MM.1S (cell line): ENCODE measurements around the gene ZNF804A.

Experiments
- DNase-seq: peaks from one replicate; pipeline ENCODE4 v3.0.0-alpha.2; 2015
- H2AFZ ChIP-seq: fragments of 300-600 bp; sonication (generic); 2 replicates; pipeline ENCODE4 v1.6.0; 2016; ENCODE audit warnings: antibody characterized with exemption, low read length
- H3F3A ChIP-seq: fragments of 300-600 bp; sonication (generic); 2 replicates; pipeline ENCODE4 v1.6.1; 2016; ENCODE audit warnings: mild to moderate bottlenecking, antibody characterized with exemption, low read length, moderate library complexity, mixed read lengths; ENCODE audit not compliant: insufficient read depth
- H3K27ac ChIP-seq: fragments of 300-600 bp; sonication (generic); 2 replicates; pipeline ENCODE4 v1.5.1; 2016; ENCODE audit warnings: mild to moderate bottlenecking, low read length
- H3K27me3 ChIP-seq: fragments of 300-600 bp; sonication (generic); replicated peaks from 2 replicates; pipeline ENCODE4 v1.6.0; 2016; ENCODE audit warnings: low read length; ENCODE audit not compliant: insufficient read depth
- H3K36me3 ChIP-seq: fragments of 300-600 bp; sonication (generic); replicated peaks from 2 replicates; pipeline ENCODE4 v1.6.1; 2016; ENCODE audit warnings: mild to moderate bottlenecking, low read length, mixed read lengths; ENCODE audit not compliant: insufficient read depth
- H3K4me1 ChIP-seq: fragments of 300-600 bp; sonication (generic); 2 replicates; pipeline ENCODE4 v1.6.1; 2016; ENCODE audit warnings: low read length, mixed read lengths
- H3K4me2 ChIP-seq: fragments of 300-600 bp; sonication (generic); 2 replicates; pipeline ENCODE4 v1.6.0; 2016; ENCODE audit warnings: low read depth, low read length
- H3K4me3 ChIP-seq: fragments of 300-600 bp; sonication (generic); 2 replicates; pipeline ENCODE4 v1.5.1; 2016; ENCODE audit warnings: low read length, mixed read lengths
- H3K79me2 ChIP-seq: fragments of 300-600 bp; sonication (generic); 2 replicates; pipeline ENCODE4 v1.6.1; 2016; ENCODE audit warnings: mixed run types, low read length, mixed read lengths
- H3K9ac ChIP-seq: fragments of 300-600 bp; sonication (generic); 2 replicates; pipeline ENCODE4 v1.6.1; 2016; ENCODE audit warnings: low read length, mixed read lengths
- H3K9me2 ChIP-seq: fragments of 300-600 bp; sonication (generic); replicated peaks from 2 replicates; pipeline ENCODE4 v1.6.1; 2016; ENCODE audit warnings: mild to moderate bottlenecking, low read length, mixed read lengths; ENCODE audit not compliant: insufficient read depth
- H3K9me3 ChIP-seq: fragments of 300-600 bp; sonication (generic); replicated peaks from 2 replicates; pipeline ENCODE4 v1.6.1; 2016; ENCODE audit warnings: mild to moderate bottlenecking, low read length, mixed read lengths; ENCODE audit not compliant: insufficient read depth
- H4K20me1 ChIP-seq: fragments of 300-600 bp; sonication (generic); 2 replicates; pipeline ENCODE4 v1.6.1; 2016; ENCODE audit warnings: mild to moderate bottlenecking, low read length, moderate library complexity, mixed read lengths; ENCODE audit not compliant: insufficient read depth
- EZH2 ChIP-seq: fragments of 300-600 bp; sonication (generic); optimal IDR thresholded peaks from 2 replicates; pipeline ENCODE3; 2017; ENCODE audit warnings: low read depth, mild to moderate bottlenecking, antibody characterized with exemption, low read length, mixed read lengths
- EZH2phosphoT487 ChIP-seq: fragments of 300-600 bp; sonication (generic); IDR thresholded peaks from 2 replicates; pipeline ENCODE4 v1.6.1; 2018; ENCODE audit warnings: antibody characterized with exemption, low read length
- TF ChIP-seq, protein P1 (sequence below): fragments of 300-600 bp; sonication (generic); IDR thresholded peaks from 2 replicates; pipeline ENCODE4 v1.5.1; 2016; ENCODE audit warnings: antibody characterized with exemption, low read length, mixed read lengths

ZNF804A gene

DNA sequence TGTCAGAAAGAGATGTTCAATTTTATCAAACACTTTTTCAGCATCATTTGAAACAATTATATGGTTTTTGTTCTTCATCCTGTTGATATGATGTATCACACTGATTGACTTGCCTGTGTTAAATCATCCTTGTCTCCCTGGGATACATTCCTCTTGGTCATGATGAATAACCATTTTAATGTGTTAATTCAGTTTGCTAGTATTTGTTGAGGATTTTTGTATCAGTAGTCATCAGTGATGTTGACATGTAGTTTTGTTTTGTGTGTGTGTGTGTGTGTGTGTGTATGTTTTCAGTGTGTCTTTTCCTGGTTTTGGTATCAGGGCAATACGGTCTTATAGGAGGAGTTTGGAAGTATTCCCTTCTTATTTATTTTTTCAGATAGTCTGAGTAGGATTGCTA, 325.4 kb downstream of the ZNF804A start:
- Histone ChIP-seq H3K27me3 (no peaks in the 10 kb centered on the region), H2AFZ (no peak overlapping the region), H3K36me3 (no peaks in the 10 kb centered on the region), H3K27ac (no peak overlapping the region), H3K4me1 (no peaks in the 10 kb centered on the region), H3K9me2 (no peaks in the 10 kb centered on the region), H4K20me1 (no peaks in the 10 kb centered on the region), H3K9me3 (no peaks in the 10 kb centered on the region), H3K9ac (no peak overlapping the region), H3K4me2 (no peak overlapping the region), H3F3A (no peaks in the 10 kb centered on the region), H3K79me2 (no peaks in the 10 kb centered on the region), H3K4me3 (no peak overlapping the region)
- TF ChIP-seq, protein P1, sequence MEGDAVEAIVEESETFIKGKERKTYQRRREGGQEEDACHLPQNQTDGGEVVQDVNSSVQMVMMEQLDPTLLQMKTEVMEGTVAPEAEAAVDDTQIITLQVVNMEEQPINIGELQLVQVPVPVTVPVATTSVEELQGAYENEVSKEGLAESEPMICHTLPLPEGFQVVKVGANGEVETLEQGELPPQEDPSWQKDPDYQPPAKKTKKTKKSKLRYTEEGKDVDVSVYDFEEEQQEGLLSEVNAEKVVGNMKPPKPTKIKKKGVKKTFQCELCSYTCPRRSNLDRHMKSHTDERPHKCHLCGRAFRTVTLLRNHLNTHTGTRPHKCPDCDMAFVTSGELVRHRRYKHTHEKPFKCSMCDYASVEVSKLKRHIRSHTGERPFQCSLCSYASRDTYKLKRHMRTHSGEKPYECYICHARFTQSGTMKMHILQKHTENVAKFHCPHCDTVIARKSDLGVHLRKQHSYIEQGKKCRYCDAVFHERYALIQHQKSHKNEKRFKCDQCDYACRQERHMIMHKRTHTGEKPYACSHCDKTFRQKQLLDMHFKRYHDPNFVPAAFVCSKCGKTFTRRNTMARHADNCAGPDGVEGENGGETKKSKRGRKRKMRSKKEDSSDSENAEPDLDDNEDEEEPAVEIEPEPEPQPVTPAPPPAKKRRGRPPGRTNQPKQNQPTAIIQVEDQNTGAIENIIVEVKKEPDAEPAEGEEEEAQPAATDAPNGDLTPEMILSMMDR: no peak
- TF ChIP-seq EZH2: no peak
- no peak for TF ChIP-seq EZH2phosphoT487
- no peak for DNase-seq

DNA sequence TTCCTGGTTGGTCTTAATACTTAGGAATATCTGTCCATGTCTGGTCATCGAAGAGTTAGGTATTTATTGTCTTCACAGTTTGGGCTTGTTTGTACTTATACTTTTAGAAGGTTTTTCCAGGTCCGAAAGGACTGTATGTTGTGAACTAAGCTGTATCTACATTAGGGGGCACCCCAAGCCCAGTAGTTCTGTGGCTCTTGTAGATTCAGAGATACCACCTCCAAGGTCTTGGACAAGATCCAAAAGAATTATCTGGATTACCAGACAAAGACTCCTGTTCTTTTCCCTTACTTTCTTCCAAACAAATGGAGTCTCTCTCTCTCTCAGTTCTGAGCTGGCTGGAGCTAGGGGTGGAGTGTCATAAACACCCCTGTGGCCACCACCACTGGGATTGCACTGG, 328.7 kb downstream of the ZNF804A start:
- TF ChIP-seq EZH2phosphoT487 (no peak), EZH2 (no peak)
- TF ChIP-seq, protein P1: no peak
- Histone ChIP-seq H3K79me2 (no peaks in the 10 kb centered on the region), H3F3A (no peaks in the 10 kb centered on the region), H3K36me3 (no peaks in the 10 kb centered on the region), H3K27me3 (no peaks in the 10 kb centered on the region), H4K20me1 (no peaks in the 10 kb centered on the region), H2AFZ (no peak overlapping the region), H3K9ac (no peak overlapping the region), H3K9me3 (no peaks in the 10 kb centered on the region), H3K4me1 (no peaks in the 10 kb centered on the region), H3K4me3 (no peak overlapping the region), H3K4me2 (no peak overlapping the region), H3K9me2 (no peaks in the 10 kb centered on the region), H3K27ac (no peak overlapping the region)
- DNase-seq: no peak

DNA sequence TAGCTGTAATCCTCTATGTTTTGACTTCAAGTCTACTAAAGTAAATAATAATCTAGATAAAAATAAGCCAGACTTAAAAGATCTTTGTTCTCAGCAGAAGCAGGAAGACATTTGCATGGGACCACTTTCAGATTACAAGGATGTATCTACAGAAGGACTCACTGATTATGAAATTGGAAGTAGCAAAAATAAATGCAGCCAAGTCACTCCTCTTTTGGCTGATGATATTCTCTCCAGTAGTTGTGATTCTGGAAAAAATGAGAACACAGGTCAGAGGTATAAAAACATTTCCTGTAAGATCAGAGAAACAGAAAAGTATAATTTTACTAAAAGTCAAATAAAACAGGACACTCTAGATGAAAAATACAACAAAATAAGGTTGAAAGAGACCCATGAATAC, 338.4 kb downstream of the ZNF804A start:
- H3K4me1 ChIP-seq: peaks cover 14% of the 10 kb centered on the region; the same call in 1 of the 2 replicates
- no peak overlapping the region for H3K9ac ChIP-seq
- no peak overlapping the region for H3K4me2 ChIP-seq
- no peaks in the 10 kb centered on the region for H4K20me1 ChIP-seq
- H3K36me3 ChIP-seq: no peaks in the 10 kb centered on the region
- no peaks in the 10 kb centered on the region for H3K27me3 ChIP-seq
- no peaks in the 10 kb centered on the region for H3K79me2 ChIP-seq
- H3K9me3 ChIP-seq: no peaks in the 10 kb centered on the region
- H2AFZ ChIP-seq: no peak overlapping the region
- DNase-seq: no peak
- H3K27ac ChIP-seq: no peak overlapping the region
- H3K4me3 ChIP-seq: no peak overlapping the region
- no peaks in the 10 kb centered on the region for H3F3A ChIP-seq
- no peak for TF ChIP-seq EZH2
- no peak for TF ChIP-seq EZH2phosphoT487
- TF ChIP-seq, protein P1: no peak
- H3K9me2 ChIP-seq: no peaks in the 10 kb centered on the region
